Astrocyte (in vitro differentiated cells and primary cell): ENCODE measurements around the gene HMGXB3. TPM values are rescaled to one million over a fixed set of nuclear protein-coding genes. Genes with fewer than 3 reads are reported as not detected.

Experiments used
- DNase-seq: peaks from one replicate; pipeline ENCODE4 v3.0.0-alpha.2; 2010; ENCODE audit warnings: low read depth
- FAIRE-seq: peaks from 2 replicates; lab custom pipeline; 2011; peaks lifted over from hg19 to GRCh38; lab: Jason Lieb, UNC
- H2AFZ ChIP-seq: 2 replicates; pipeline ENCODE4 v1.6.0; 2012; ENCODE audit warnings: low read depth, low read length, inconsistent platforms
- H3K27ac ChIP-seq: 2 replicates; pipeline ENCODE4 v1.5.1; 2011; ENCODE audit warnings: low read depth, low read length, inconsistent platforms
- H3K27me3 ChIP-seq: 2 replicates; pipeline ENCODE4 v1.6.0; 2011; ENCODE audit warnings: low read length, inconsistent platforms; ENCODE audit not compliant: insufficient read depth
- H3K36me3 ChIP-seq: 2 replicates; pipeline ENCODE4 v1.5.1; 2011; ENCODE audit warnings: low read length, inconsistent platforms; ENCODE audit not compliant: insufficient read depth
- H3K4me1 ChIP-seq: 2 replicates; pipeline ENCODE4 v1.5.1; 2011; ENCODE audit warnings: low read length, inconsistent platforms; ENCODE audit not compliant: insufficient read depth
- H3K4me2 ChIP-seq: 2 replicates; pipeline ENCODE4 v1.6.0; 2012; ENCODE audit warnings: low read length, inconsistent platforms
- H3K4me3 ChIP-seq: 2 replicates; pipeline ENCODE4 v1.5.1; 2011; ENCODE audit warnings: low read depth, mild to moderate bottlenecking, low read length, inconsistent platforms; ENCODE audit not compliant: insufficient read depth
- H3K79me2 ChIP-seq: 2 replicates; pipeline ENCODE4 v1.6.0; 2012; ENCODE audit warnings: mild to moderate bottlenecking, low read length, inconsistent platforms; ENCODE audit not compliant: insufficient read depth
- H3K9ac ChIP-seq: 2 replicates; pipeline ENCODE4 v1.6.0; 2012; ENCODE audit warnings: mild to moderate bottlenecking, low read length, inconsistent platforms
- H3K9me3 ChIP-seq: 2 replicates; pipeline ENCODE4 v1.5.1; 2012; ENCODE audit warnings: low read depth, mild to moderate bottlenecking, low read length, inconsistent platforms; ENCODE audit not compliant: insufficient read depth
- H4K20me1 ChIP-seq: 2 replicates; pipeline ENCODE4 v1.6.0; 2012; ENCODE audit warnings: low read length, inconsistent platforms; ENCODE audit not compliant: insufficient read depth
- H3K27ac Mint-ChIP-seq: one replicate; pipeline ENCODE4 v1.8.0; 2021; ENCODE audit warnings: mild to moderate bottlenecking, mixed read lengths; ENCODE audit not compliant: unreplicated experiment
- H3K27me3 Mint-ChIP-seq: one replicate; pipeline ENCODE4 v1.8.0; 2021; ENCODE audit warnings: low read depth, mixed read lengths; ENCODE audit not compliant: unreplicated experiment
- H3K36me3 Mint-ChIP-seq: one replicate; pipeline ENCODE4 v1.8.0; 2021; ENCODE audit warnings: low read depth, mixed read lengths; ENCODE audit not compliant: unreplicated experiment
- H3K4me1 Mint-ChIP-seq: one replicate; pipeline ENCODE4 v1.8.0; 2021; ENCODE audit warnings: low read depth, mixed read lengths; ENCODE audit not compliant: unreplicated experiment
- H3K4me3 Mint-ChIP-seq: one replicate; pipeline ENCODE4 v1.8.0; 2021; ENCODE audit warnings: mild to moderate bottlenecking, moderate library complexity, mixed read lengths; ENCODE audit not compliant: unreplicated experiment
- H3K9me3 Mint-ChIP-seq: one replicate; pipeline ENCODE4 v1.8.0; 2021; ENCODE audit warnings: mild to moderate bottlenecking, mixed read lengths; ENCODE audit not compliant: unreplicated experiment
- EZH2 ChIP-seq: IDR thresholded peaks from 2 replicates; pipeline ENCODE4 v1.6.1; 2012; ENCODE audit warnings: mild to moderate bottlenecking, low read length, inconsistent platforms; ENCODE audit not compliant: insufficient read depth
- total RNA-seq: library from RNA; stranded (reverse); gene quantifications from 2 replicates; pipeline ENCODE4 v1.2.1, GENCODE V29; 2021
- TF ChIP-seq, protein P1 (sequence below): IDR thresholded peaks from 2 replicates; pipeline ENCODE4 v1.5.1; 2011; ENCODE audit warnings: low read depth, mild to moderate bottlenecking, inconsistent platforms, low read length, moderate library complexity; ENCODE audit not compliant: insufficient read depth

The HMGXB3 gene
- total RNA-seq, 1 donor from 2014 or later, result 58.1 TPM

DNA sequence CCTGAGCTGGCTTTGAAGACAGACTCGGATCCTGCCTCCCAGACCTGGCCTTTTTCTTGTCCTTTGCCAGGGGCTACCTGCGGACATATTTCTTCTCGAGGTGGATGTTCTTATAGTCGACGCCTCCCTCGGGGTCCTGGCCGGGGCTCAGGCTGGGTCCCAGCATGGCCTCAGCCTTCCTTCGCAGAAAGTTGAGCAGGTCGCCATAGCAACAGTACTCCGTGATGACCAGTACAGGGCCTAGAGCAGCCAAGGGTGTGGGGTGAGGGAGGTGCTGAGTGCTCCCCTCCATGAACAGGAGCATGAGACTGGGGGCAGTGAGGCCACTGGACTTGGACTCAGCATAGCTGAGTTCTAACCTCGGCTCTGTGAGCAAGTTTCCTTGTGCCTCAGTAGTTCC lies 59.1 kb downstream of the HMGXB3 start:
- Histone ChIP-seq H3K27me3 (no peaks in the 10 kb centered on the region), H3K36me3 (peaks cover 6% of the 10 kb centered on the region), H3K27ac (no peak overlapping the region), H3K79me2 (no peaks in the 10 kb centered on the region), H3K9ac (no peak overlapping the region), H3K4me2 (no peak overlapping the region), H3K4me3 (no peak overlapping the region), H4K20me1 (no peaks in the 10 kb centered on the region), H3K9me3 (no peaks in the 10 kb centered on the region), H3K4me1 (peaks cover 18% of the 10 kb centered on the region), H2AFZ (no peak overlapping the region)
- H3K27me3 Mint-ChIP-seq, result no peaks in the 10 kb centered on the region
- H3K4me1 Mint-ChIP-seq, result peaks cover 30% of the 10 kb centered on the region
- no peaks in the 10 kb centered on the region for H3K9me3 Mint-ChIP-seq
- TF ChIP-seq EZH2, result no peak
- TF ChIP-seq, protein P1, sequence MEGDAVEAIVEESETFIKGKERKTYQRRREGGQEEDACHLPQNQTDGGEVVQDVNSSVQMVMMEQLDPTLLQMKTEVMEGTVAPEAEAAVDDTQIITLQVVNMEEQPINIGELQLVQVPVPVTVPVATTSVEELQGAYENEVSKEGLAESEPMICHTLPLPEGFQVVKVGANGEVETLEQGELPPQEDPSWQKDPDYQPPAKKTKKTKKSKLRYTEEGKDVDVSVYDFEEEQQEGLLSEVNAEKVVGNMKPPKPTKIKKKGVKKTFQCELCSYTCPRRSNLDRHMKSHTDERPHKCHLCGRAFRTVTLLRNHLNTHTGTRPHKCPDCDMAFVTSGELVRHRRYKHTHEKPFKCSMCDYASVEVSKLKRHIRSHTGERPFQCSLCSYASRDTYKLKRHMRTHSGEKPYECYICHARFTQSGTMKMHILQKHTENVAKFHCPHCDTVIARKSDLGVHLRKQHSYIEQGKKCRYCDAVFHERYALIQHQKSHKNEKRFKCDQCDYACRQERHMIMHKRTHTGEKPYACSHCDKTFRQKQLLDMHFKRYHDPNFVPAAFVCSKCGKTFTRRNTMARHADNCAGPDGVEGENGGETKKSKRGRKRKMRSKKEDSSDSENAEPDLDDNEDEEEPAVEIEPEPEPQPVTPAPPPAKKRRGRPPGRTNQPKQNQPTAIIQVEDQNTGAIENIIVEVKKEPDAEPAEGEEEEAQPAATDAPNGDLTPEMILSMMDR, result no peak
- DNase-seq, result no peak
- no peak overlapping the region for H3K27ac Mint-ChIP-seq
- peaks cover 10% of the 10 kb centered on the region for H3K36me3 Mint-ChIP-seq
- no peak overlapping the region for H3K4me3 Mint-ChIP-seq
- no peak for FAIRE-seq

DNA sequence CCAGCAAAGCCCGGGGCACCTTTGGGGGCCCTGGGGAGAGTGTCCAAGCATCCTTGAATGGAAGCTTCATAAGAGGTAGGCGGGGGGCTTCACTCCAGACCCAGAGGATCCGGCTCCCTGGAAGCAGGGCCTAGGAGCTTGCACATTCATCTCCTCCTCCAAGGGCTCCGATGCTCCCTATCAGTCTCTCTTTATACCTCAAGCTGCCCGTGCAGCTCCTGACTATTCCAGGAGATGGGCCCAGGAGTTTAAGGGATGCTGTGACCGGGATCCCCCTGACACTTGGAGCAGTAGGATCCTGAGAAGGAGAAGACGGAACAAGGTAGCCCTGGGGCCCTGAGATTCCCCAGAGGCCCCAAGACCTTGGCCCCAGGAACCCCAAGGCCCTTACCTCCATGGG lies 59.9 kb downstream of the HMGXB3 start:
- FAIRE-seq (no peak), DNase-seq (no peak)
- peaks cover 5% of the 10 kb centered on the region for H3K36me3 Mint-ChIP-seq
- Histone ChIP-seq H3K79me2 (no peaks in the 10 kb centered on the region), H3K36me3 (no peaks in the 10 kb centered on the region), H3K27ac (no peak overlapping the region), H2AFZ (no peak overlapping the region), H3K4me1 (peaks cover 26% of the 10 kb centered on the region), H3K9me3 (no peaks in the 10 kb centered on the region), H3K4me2 (no peak overlapping the region), H3K9ac (no peak overlapping the region), H3K4me3 (no peak overlapping the region), H4K20me1 (no peaks in the 10 kb centered on the region), H3K27me3 (no peaks in the 10 kb centered on the region)
- peaks cover 38% of the 10 kb centered on the region for H3K4me1 Mint-ChIP-seq
- no peak overlapping the region for H3K27ac Mint-ChIP-seq
- H3K4me3 Mint-ChIP-seq, result no peak overlapping the region
- no peaks in the 10 kb centered on the region for H3K9me3 Mint-ChIP-seq
- TF ChIP-seq, protein P1, result no peak
- no peak for TF ChIP-seq EZH2
- no peaks in the 10 kb centered on the region for H3K27me3 Mint-ChIP-seq

DNA sequence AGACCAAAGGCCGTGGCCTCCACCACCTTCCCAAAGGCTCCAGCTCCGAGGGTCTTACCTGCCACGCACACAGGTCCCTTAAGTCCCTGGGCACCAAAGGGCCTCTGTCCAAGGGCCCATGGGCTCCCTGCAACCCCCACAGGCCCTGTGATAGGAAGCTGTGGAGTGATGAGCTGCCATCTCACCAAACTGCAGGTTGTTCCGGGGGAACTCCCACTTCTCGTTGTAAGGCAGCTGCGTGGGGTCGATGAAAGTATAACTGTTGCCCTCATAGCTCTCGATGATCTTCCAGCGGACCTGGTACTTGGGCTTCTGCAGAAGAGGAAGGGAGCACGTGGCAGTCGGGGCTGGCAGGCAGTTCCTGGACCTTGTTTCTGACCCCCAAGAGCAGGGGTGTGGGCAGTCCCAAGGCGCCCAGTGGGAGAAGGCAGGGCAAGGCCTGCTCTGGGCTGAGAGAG lies 61.0 kb downstream of the HMGXB3 start:
- H3K4me3 ChIP-seq, result no peak overlapping the region

More for the DNA sequence above, 61.0 kb downstream of the HMGXB3 start:
- DNase-seq (no peak), FAIRE-seq (no peak)
- Histone ChIP-seq H3K79me2 (no peaks in the 10 kb centered on the region), H3K27me3 (no peaks in the 10 kb centered on the region), H3K9me3 (no peaks in the 10 kb centered on the region), H3K36me3 (no peaks in the 10 kb centered on the region), H2AFZ (no peak overlapping the region), H4K20me1 (no peaks in the 10 kb centered on the region), H3K4me1 (peaks cover 37% of the 10 kb centered on the region), H3K4me2 (no peak overlapping the region), H3K9ac (no peak overlapping the region), H3K27ac (no peak overlapping the region)
- Mint-ChIP-seq H3K4me1 (peaks cover 48% of the 10 kb centered on the region), H3K36me3 (peaks cover 2% of the 10 kb centered on the region), H3K27ac (no peak overlapping the region), H3K27me3 (no peaks in the 10 kb centered on the region), H3K4me3 (no peak overlapping the region), H3K9me3 (no peaks in the 10 kb centered on the region)
- TF ChIP-seq EZH2, result no peak
- TF ChIP-seq, protein P1, result no peak
